WTC11 (cell line): ENCODE results near the gene SYNPO. TPM values are rescaled to one million over a fixed set of nuclear protein-coding genes. Genes with fewer than 3 reads are reported as not detected.
A peak's percentile ranks its signal among the peaks of the same experiment; 100 is the strongest.

Source experiments
- ATAC-seq: fragments of 200-7000 bp; cut with Tn5 transposase; 2 replicates; pipeline ENCODE4 v1.10.0; 2021; ENCODE audit warnings: mild to moderate bottlenecking, moderate library complexity
- CTCF ChIA-PET: fragments of 300-600 bp; sonication (Branson Sonifier 250); formaldehyde crosslinking; loops from one replicate; lab custom pipeline; 2021; ENCODE audit warnings: antibody characterized with exemption; lab: Charles Lee
- POLR2A ChIA-PET: fragments of 350-600 bp; sonication (Branson Sonifier 250); formaldehyde crosslinking; loops from one replicate; lab custom pipeline; 2021; ENCODE audit warnings: antibody characterized with exemption; lab: Charles Lee
- DNase-seq: peaks from one replicate; pipeline ENCODE4 v3.0.0; 2021; ENCODE audit warnings: low spot score
- H3K27ac Mint-ChIP-seq: 2 replicates; pipeline ENCODE4 v1.8.0; 2021; ENCODE audit warnings: mixed read lengths
- H3K27me3 Mint-ChIP-seq: 2 replicates; pipeline ENCODE4 v1.8.0; 2021; ENCODE audit warnings: low read depth, mild to moderate bottlenecking, moderate library complexity, mixed read lengths
- H3K36me3 Mint-ChIP-seq: 2 replicates; pipeline ENCODE4 v1.8.0; 2021; ENCODE audit warnings: mixed read lengths
- H3K4me1 Mint-ChIP-seq: 2 replicates; pipeline ENCODE4 v1.8.0; 2022; ENCODE audit warnings: mixed read lengths
- H3K4me3 Mint-ChIP-seq: 2 replicates; pipeline ENCODE4 v1.8.0; 2021; ENCODE audit warnings: mild to moderate bottlenecking, moderate library complexity, mixed read lengths
- H3K9me3 Mint-ChIP-seq: 2 replicates; pipeline ENCODE4 v1.8.0; 2021; ENCODE audit warnings: mixed read lengths
- CREB1 ChIP-seq: sonication (generic); formaldehyde crosslinking; IDR thresholded peaks from 2 replicates; pipeline ENCODE4 v1.8.0; 2023; ENCODE audit warnings: mild to moderate bottlenecking, missing genetic modification reagents
- ETV6 ChIP-seq: sonication (generic); formaldehyde crosslinking; IDR thresholded peaks from 2 replicates; pipeline ENCODE4 v1.8.1; 2022; ENCODE audit warnings: mild to moderate bottlenecking, missing genetic modification reagents
- FOXJ3 ChIP-seq: sonication (generic); formaldehyde crosslinking; IDR thresholded peaks from 2 replicates; pipeline ENCODE4 v1.9.0; 2021; ENCODE audit warnings: missing genetic modification reagents, mild to moderate bottlenecking, borderline replicate concordance
- GABPB1 ChIP-seq: sonication (generic); formaldehyde crosslinking; IDR thresholded peaks from 2 replicates; pipeline ENCODE4 v1.8.1; 2023; ENCODE audit warnings: mild to moderate bottlenecking, missing genetic modification reagents
- TCF7 ChIP-seq: sonication (generic); formaldehyde crosslinking; IDR thresholded peaks from 2 replicates; pipeline ENCODE4 v1.8.0; 2022; ENCODE audit warnings: mild to moderate bottlenecking, low read depth, missing genetic modification reagents, moderate library complexity
- TP53 ChIP-seq: sonication (generic); formaldehyde crosslinking; IDR thresholded peaks from 2 replicates; pipeline ENCODE4 v1.8.1; 2023; ENCODE audit warnings: mild to moderate bottlenecking, missing genetic modification reagents
- ZBTB21 ChIP-seq: sonication (generic); formaldehyde crosslinking; IDR thresholded peaks from 2 replicates; pipeline ENCODE4 v1.8.1; 2023; ENCODE audit warnings: mild to moderate bottlenecking, missing genetic modification reagents, borderline replicate concordance
- ZNF232 ChIP-seq: sonication (generic); formaldehyde crosslinking; IDR thresholded peaks from 2 replicates; pipeline ENCODE4 v1.8.0; 2022; ENCODE audit warnings: mild to moderate bottlenecking, missing genetic modification reagents
- ZNF423 ChIP-seq: fragments of 250-450 bp; sonication (Bioruptor Pico); IDR thresholded peaks from 2 replicates; pipeline ENCODE4 v2.1.2; 2022; ENCODE audit warnings: mild to moderate bottlenecking, moderate library complexity
- ZNF671 ChIP-seq: fragments of 250-450 bp; sonication (Bioruptor Pico); IDR thresholded peaks from 2 replicates; pipeline ENCODE4 v1.8.0; 2021; ENCODE audit warnings: mild to moderate bottlenecking
- total RNA-seq: library from RNA; stranded (reverse); gene quantifications from 3 replicates; pipeline ENCODE4 v1.2.3, GENCODE V29; 2021
- TF ChIP-seq, protein P1 (sequence below): sonication (generic); formaldehyde crosslinking; IDR thresholded peaks from 2 replicates; pipeline ENCODE4 v1.8.1; 2023; ENCODE audit warnings: mild to moderate bottlenecking, missing genetic modification reagents, moderate library complexity
- TF ChIP-seq, protein P2 (sequence below): sonication (generic); formaldehyde crosslinking; IDR thresholded peaks from 2 replicates; pipeline ENCODE4 v1.8.1; 2023; ENCODE audit warnings: mild to moderate bottlenecking, moderate library complexity, missing genetic modification reagents
- TF ChIP-seq, protein P3 (sequence below): sonication (generic); formaldehyde crosslinking; IDR thresholded peaks from 2 replicates; pipeline ENCODE4 v1.8.1; 2022; ENCODE audit warnings: low read depth, mild to moderate bottlenecking, moderate library complexity, missing genetic modification reagents, borderline replicate concordance
- TF ChIP-seq, protein P4 (sequence below): sonication (generic); formaldehyde crosslinking; IDR thresholded peaks from 2 replicates; pipeline ENCODE4 v1.8.1; 2022; ENCODE audit warnings: missing genetic modification reagents, borderline replicate concordance

The SYNPO gene
- total RNA-seq, 1 experiment from 2014 or later = 2.1 TPM

DNA sequence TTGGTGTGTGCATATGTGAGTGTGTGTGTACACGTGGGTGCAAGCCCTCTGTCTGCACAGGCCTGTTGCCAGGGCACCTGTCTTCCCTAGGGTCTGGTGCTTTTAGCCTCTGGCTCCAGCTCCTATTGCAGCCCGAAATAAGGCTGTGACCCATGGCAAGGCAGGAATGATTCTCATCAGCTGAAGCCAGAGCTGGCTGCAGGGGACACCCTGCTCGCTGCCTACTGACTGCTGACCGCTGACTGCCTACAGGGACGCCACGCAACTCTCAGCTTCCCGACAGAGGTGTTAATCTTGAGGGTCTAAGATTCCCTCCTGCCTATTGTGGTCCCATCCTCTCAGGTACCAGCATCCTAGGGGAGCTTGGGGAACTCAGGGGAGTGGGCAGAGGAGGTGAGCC is 20.6 kb downstream of the SYNPO start, which contains the start of gene MYOZ3:
MYOZ3 (plus strand) TSS at position 166 of the 400 bp plus-strand sequence. CDS start 1,691 bp downstream, outside the sequence.
- Mint-ChIP-seq H3K4me3 (no peak within 1 kb of the TSS), H3K9me3 (no peaks in the 10 kb centered on the region), H3K4me1 (peaks cover 24% of the 10 kb centered on the region), H3K27ac (0 out of 2 replicates have a peak within 1 kb of the TSS, but pooled peaks have one; percentile 62), H3K36me3 (no peaks in the 10 kb centered on the region), H3K27me3 (peaks cover 12% of the 10 kb centered on the region)
- TF ChIP-seq, protein P1, sequence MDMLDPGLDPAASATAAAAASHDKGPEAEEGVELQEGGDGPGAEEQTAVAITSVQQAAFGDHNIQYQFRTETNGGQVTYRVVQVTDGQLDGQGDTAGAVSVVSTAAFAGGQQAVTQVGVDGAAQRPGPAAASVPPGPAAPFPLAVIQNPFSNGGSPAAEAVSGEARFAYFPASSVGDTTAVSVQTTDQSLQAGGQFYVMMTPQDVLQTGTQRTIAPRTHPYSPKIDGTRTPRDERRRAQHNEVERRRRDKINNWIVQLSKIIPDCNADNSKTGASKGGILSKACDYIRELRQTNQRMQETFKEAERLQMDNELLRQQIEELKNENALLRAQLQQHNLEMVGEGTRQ (CRISPR knock-in tag) = no peak
- TF ChIP-seq ETV6 (CRISPR knock-in tag) = no peak
- TF ChIP-seq, protein P2, sequence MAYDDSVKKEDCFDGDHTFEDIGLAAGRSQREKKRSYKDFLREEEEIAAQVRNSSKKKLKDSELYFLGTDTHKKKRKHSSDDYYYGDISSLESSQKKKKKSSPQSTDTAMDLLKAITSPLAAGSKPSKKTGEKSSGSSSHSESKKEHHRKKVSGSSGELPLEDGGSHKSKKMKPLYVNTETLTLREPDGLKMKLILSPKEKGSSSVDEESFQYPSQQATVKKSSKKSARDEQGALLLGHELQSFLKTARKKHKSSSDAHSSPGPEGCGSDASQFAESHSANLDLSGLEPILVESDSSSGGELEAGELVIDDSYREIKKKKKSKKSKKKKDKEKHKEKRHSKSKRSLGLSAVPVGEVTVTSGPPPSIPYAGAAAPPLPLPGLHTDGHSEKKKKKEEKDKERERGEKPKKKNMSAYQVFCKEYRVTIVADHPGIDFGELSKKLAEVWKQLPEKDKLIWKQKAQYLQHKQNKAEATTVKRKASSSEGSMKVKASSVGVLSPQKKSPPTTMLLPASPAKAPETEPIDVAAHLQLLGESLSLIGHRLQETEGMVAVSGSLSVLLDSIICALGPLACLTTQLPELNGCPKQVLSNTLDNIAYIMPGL (CRISPR knock-in tag) = no peak
- TF ChIP-seq, protein P3, sequence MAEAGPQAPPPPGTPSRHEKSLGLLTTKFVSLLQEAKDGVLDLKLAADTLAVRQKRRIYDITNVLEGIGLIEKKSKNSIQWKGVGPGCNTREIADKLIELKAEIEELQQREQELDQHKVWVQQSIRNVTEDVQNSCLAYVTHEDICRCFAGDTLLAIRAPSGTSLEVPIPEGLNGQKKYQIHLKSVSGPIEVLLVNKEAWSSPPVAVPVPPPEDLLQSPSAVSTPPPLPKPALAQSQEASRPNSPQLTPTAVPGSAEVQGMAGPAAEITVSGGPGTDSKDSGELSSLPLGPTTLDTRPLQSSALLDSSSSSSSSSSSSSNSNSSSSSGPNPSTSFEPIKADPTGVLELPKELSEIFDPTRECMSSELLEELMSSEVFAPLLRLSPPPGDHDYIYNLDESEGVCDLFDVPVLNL (CRISPR knock-in tag) = no peak
- TF ChIP-seq, protein P4, sequence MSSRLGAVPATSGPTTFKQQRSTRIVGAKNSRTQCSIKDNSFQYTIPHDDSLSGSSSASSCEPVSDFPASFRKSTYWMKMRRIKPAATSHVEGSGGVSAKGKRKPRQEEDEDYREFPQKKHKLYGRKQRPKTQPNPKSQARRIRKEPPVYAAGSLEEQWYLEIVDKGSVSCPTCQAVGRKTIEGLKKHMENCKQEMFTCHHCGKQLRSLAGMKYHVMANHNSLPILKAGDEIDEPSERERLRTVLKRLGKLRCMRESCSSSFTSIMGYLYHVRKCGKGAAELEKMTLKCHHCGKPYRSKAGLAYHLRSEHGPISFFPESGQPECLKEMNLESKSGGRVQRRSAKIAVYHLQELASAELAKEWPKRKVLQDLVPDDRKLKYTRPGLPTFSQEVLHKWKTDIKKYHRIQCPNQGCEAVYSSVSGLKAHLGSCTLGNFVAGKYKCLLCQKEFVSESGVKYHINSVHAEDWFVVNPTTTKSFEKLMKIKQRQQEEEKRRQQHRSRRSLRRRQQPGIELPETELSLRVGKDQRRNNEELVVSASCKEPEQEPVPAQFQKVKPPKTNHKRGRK (CRISPR knock-in tag) = no peak
- ChIA-PET POLR2A (interaction anchor here (0.8 to 1.0 kb wide), 3 partner anchors 10 to 118 kb away, joined by 3 read pairs; partner anchors contain the start of gene SMIM3), CTCF (interaction anchor here (0.8 to 2.4 kb wide), 10 partner anchors 8 to 202 kb away, joined by 3 to 16 read pairs (median 5); partner anchors contain the start of genes RBM22 and SMIM3)
- DNase-seq = no peak
- ATAC-seq = no peak

DNA sequence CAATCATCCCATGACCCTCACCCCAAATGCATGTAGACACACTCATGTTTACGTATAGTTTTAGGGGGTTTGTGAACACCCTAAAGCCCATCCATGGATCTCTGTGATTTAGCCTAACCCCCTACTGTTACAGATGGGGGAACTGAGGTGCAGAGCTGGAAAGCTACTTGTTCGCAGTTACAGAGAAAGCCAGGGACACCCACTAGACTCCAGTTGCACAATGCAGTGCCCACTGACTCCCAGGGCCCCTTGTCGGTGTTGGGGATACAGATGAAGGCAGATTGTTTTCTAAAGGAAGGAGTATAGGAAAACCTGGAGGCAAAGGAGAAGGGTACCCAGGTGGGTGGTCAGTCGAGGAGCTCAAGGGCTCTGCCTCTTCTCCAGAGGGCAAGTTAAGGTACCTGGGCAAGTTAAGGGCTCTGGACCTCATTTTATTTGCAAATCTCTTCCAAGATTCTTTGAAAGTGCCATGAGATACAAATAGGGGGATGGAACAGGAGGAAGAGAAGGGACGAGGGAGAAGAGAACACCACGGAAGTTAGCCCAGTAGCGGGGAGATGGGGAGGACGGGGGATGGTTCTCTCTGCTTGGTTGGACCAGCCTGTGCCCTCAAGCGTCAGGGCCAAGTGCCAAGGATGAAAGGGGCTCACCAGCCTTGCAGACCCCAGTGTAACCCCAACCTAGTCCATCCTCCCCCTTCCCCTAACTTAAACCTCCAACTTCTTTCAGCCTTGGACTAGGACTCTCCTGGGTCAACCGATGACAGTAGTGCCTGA is 21.5 kb downstream of the SYNPO start:
- peaks cover 12% of the 10 kb centered on the region for H3K27me3 Mint-ChIP-seq
- H3K4me1 Mint-ChIP-seq = peaks cover 24% of the 10 kb centered on the region
- H3K9me3 Mint-ChIP-seq = no peaks in the 10 kb centered on the region
- ATAC-seq (no peak), DNase-seq (no peak)
- POLR2A ChIA-PET = interaction anchor here (0.8 to 1.0 kb wide), 3 partner anchors 9 to 117 kb away, joined by 3 read pairs; partner anchors contain the start of gene SMIM3
- no peak overlapping the region for H3K27ac Mint-ChIP-seq
- H3K4me3 Mint-ChIP-seq = no peak overlapping the region
- TF ChIP-seq FOXJ3 (CRISPR knock-in tag) (no peak), TCF7 (no peak), GABPB1 (CRISPR knock-in tag) (no peak), ZNF232 (no peak), ZNF671 (CRISPR knock-in tag) (no peak), ZBTB21 (CRISPR knock-in tag) (no peak), ZNF423 (no peak), TP53 (CRISPR knock-in tag) (no peak), CREB1 (CRISPR knock-in tag) (no peak)
- TF ChIP-seq, protein P2 (CRISPR knock-in tag) = no peak
- no peaks in the 10 kb centered on the region for H3K36me3 Mint-ChIP-seq
- CTCF ChIA-PET = interaction anchor here (0.9 to 2.1 kb wide), 5 partner anchors 11 to 203 kb away, joined by 3 to 16 read pairs (median 6); partner anchors contain the start of genes RBM22 and SMIM3
